HCT116 (cell line): ENCODE data around the gene ADNP2. TPM values are rescaled to one million over a fixed set of nuclear protein-coding genes. Genes with fewer than 3 reads are reported as not detected.

ENCODE experiments used
- ATAC-seq: fragments of 200-7000 bp; cut with Tn5 transposase; 2 replicates; pipeline ENCODE4 v1.9.1; 2020; ENCODE audit warnings: mild to moderate bottlenecking, moderate library complexity
- BruUV-seq: library from RNA; stranded (reverse); fragments of 400-500 nt; replicated peaks from 2 replicates; lab custom pipeline; 2021; lab: Mats Ljungman, UMichigan
- CTCF ChIA-PET: fragments of 300-600 bp; sonication (Branson Sonifier 250); formaldehyde crosslinking; loops from one replicate; lab custom pipeline; 2021; ENCODE audit warnings: antibody characterized with exemption; lab: Charles Lee
- POLR2A ChIA-PET: fragments of 300-600, 350-600 bp; sonication (Branson Sonifier 250); formaldehyde crosslinking; loops from one replicate; lab custom pipeline; 2021; ENCODE audit warnings: antibody characterized with exemption; lab: Charles Lee
- RAD21 ChIA-PET, 2 experiments: fragments of 300-600 bp; sonication (Branson Sonifier 250); formaldehyde crosslinking; loops; one replicate each; lab custom pipeline; 2023; ENCODE audit warnings: low total read pairs in 2 of 2; ENCODE audit not compliant: uncharacterized antibody in 2 of 2, unreplicated experiment in 2 of 2, low non-redundant PET in 1 of 2; lab: Charles Lee
- DNase-seq: peaks from one replicate; pipeline ENCODE4 v3.0.0-alpha.2; 2010; ENCODE audit warnings: low read depth, low spot score
- H2AFZ ChIP-seq: fragments of 200-600 bp; shearing (Covaris generic), sonication (generic); 2 replicates; pipeline ENCODE4 v1.6.1; 2017; ENCODE audit warnings: low read depth, mixed run types, mixed read lengths, antibody characterized with exemption, low read length; ENCODE audit not compliant: poor library complexity, severe bottlenecking
- H3K27ac ChIP-seq: 2 replicates; pipeline ENCODE4 v1.5.1; 2012; ENCODE audit warnings: low read depth, low read length
- H3K27me3 ChIP-seq: fragments of 200-600 bp; sonication (generic); 2 replicates; pipeline ENCODE4 v1.6.1; 2016; ENCODE audit warnings: mixed run types, low read length, mixed read lengths; ENCODE audit not compliant: insufficient read depth
- H3K36me3 ChIP-seq, 2 experiments: fragments of 200-500 bp in 1 of 2; fragments of 200-600 bp in 1 of 2; sonication (Bioruptor generic) in 1 of 2; sonication (generic) in 1 of 2; 2 replicates each; pipeline versions ENCODE4 v1.5.1 to v1.6.1; 2014 to 2016; ENCODE audit warnings: low read length in 2 of 2, inconsistent platforms in 1 of 2, mixed read lengths in 1 of 2, mixed run types in 1 of 2; ENCODE audit not compliant: insufficient read depth in 2 of 2, control insufficient read depth in 1 of 2
- H3K4me1 ChIP-seq, 2 experiments: fragments of 200-600 bp in 1 of 2; sonication (generic) in 1 of 2; 2 replicates each; pipeline versions ENCODE4 v1.5.1 to v1.6.1; 2012 to 2017; ENCODE audit warnings: low read length in 2 of 2, inconsistent platforms in 1 of 2, mild to moderate bottlenecking in 1 of 2, mixed read lengths in 1 of 2, mixed run types in 1 of 2, moderate library complexity in 1 of 2; ENCODE audit not compliant: insufficient read depth in 2 of 2, control insufficient read depth in 1 of 2
- H3K4me2 ChIP-seq: fragments of 200-600 bp; sonication (generic); 2 replicates; pipeline ENCODE4 v1.6.1; 2017; ENCODE audit warnings: mixed run types, low read length, mixed read lengths
- H3K4me3 ChIP-seq, 2 experiments: fragments of 200-600 bp in 1 of 2; sonication (generic) in 1 of 2; replicated peaks in 1 of 2; 2 replicates each; pipeline ENCODE4 v1.5.1; 2011 to 2016; ENCODE audit warnings: low read length in 2 of 2, control low read depth in 1 of 2, low read depth in 1 of 2, mild to moderate bottlenecking in 1 of 2, mixed read lengths in 1 of 2, mixed run types in 1 of 2
- H3K79me2 ChIP-seq: fragments of 200-600 bp; sonication (generic); 2 replicates; pipeline ENCODE4 v1.6.1; 2017; ENCODE audit warnings: mild to moderate bottlenecking, mixed run types, low read length, moderate library complexity, mixed read lengths; ENCODE audit not compliant: insufficient read depth
- H3K9ac ChIP-seq: fragments of 200-600 bp; sonication (generic); 2 replicates; pipeline ENCODE4 v1.6.1; 2016; ENCODE audit warnings: low read length, mixed read lengths
- H3K9me2 ChIP-seq: fragments of 200-600 bp; sonication (generic), shearing (Covaris generic); 2 replicates; pipeline ENCODE4 v1.6.1; 2017; ENCODE audit warnings: mixed run types, mild to moderate bottlenecking, moderate library complexity; ENCODE audit not compliant: insufficient read depth
- H3K9me3 ChIP-seq, 2 experiments: fragments of 200-500 bp in 1 of 2; fragments of 200-600 bp in 1 of 2; sonication (Bioruptor generic) in 1 of 2; sonication (generic) in 1 of 2; 2 replicates each; pipeline ENCODE4 v1.6.1; 2014 to 2017; ENCODE audit warnings: low read length in 2 of 2, mixed read lengths in 2 of 2, inconsistent platforms in 1 of 2, low read depth in 1 of 2, mild to moderate bottlenecking in 1 of 2, mixed run types in 1 of 2, moderate library complexity in 1 of 2; ENCODE audit not compliant: control insufficient read depth in 1 of 2, insufficient read depth in 1 of 2
- H4K20me1 ChIP-seq: fragments of 200-600 bp; sonication (generic), shearing (Covaris generic); 2 replicates; pipeline ENCODE4 v1.6.1; 2017; ENCODE audit warnings: mixed run types, mild to moderate bottlenecking, moderate library complexity; ENCODE audit not compliant: insufficient read depth
- CBX3 ChIP-seq: IDR thresholded peaks from 2 replicates; pipeline ENCODE4 v1.6.1; 2012; ENCODE audit warnings: low read depth
- CEBPB ChIP-seq: IDR thresholded peaks from 2 replicates; pipeline ENCODE4 v1.6.1; 2012; ENCODE audit warnings: low read depth
- EGR1 ChIP-seq: IDR thresholded peaks from 2 replicates; pipeline ENCODE4 v1.6.1; 2012; ENCODE audit warnings: low read depth
- ELF1 ChIP-seq: IDR thresholded peaks from 2 replicates; pipeline ENCODE4 v1.6.1; 2012; ENCODE audit warnings: low read depth, borderline replicate concordance
- EZH2 ChIP-seq: fragments of 200-600 bp; sonication (generic); IDR thresholded peaks from 2 replicates; pipeline ENCODE4 v1.6.1; 2017; ENCODE audit warnings: antibody characterized with exemption, mixed run types
- EZH2phosphoT487 ChIP-seq: fragments of 200-600 bp; IDR thresholded peaks from 2 replicates; pipeline ENCODE4 v1.6.1; 2018; ENCODE audit warnings: antibody characterized with exemption, borderline replicate concordance
- FOSL1 ChIP-seq: IDR thresholded peaks from 2 replicates; pipeline ENCODE4 v1.6.1; 2012; ENCODE audit warnings: low read depth
- JUND ChIP-seq: IDR thresholded peaks from 2 replicates; pipeline ENCODE4 v1.6.1; 2012
- MAX ChIP-seq: IDR thresholded peaks from 2 replicates; pipeline ENCODE4 v1.6.1; 2012
- POLR2A ChIP-seq: IDR thresholded peaks from 2 replicates; pipeline ENCODE4 v1.7.0; 2011; ENCODE audit warnings: borderline replicate concordance; ENCODE audit not compliant: insufficient read depth, insufficient read length; ENCODE audit errors: extremely low read depth
- RAD21 ChIP-seq: IDR thresholded peaks from 2 replicates; pipeline ENCODE4 v1.6.1; 2012; ENCODE audit warnings: low read depth, mild to moderate bottlenecking
- REST ChIP-seq: IDR thresholded peaks from 2 replicates; pipeline ENCODE4 v1.6.1; 2012; ENCODE audit warnings: low read depth
- SIN3A ChIP-seq: IDR thresholded peaks from 2 replicates; pipeline ENCODE4 v1.6.1; 2012; ENCODE audit warnings: low read depth
- SP1 ChIP-seq: IDR thresholded peaks from 2 replicates; pipeline ENCODE4 v1.6.1; 2012; ENCODE audit warnings: low read depth
- TCF7L2 ChIP-seq: IDR thresholded peaks from 2 replicates; pipeline ENCODE4 v1.7.0; 2011; ENCODE audit warnings: borderline replicate concordance, inconsistent platforms; ENCODE audit not compliant: insufficient read depth, insufficient read length; ENCODE audit errors: extremely low read depth
- YY1 ChIP-seq: IDR thresholded peaks from 2 replicates; pipeline ENCODE4 v1.6.1; 2011; ENCODE audit warnings: low read length, low read depth, moderate library complexity, mild to moderate bottlenecking; ENCODE audit not compliant: insufficient replicate concordance; ENCODE audit errors: extremely low read depth
- ZNF274 ChIP-seq: fragments of 200-500 bp; sonication (Bioruptor generic); IDR thresholded peaks from 2 replicates; pipeline ENCODE4 v1.6.1; 2014; ENCODE audit warnings: mild to moderate bottlenecking, low read depth, low read length, inconsistent platforms
- intact Hi-C: fragments of 100-400 bp; cut with micrococcal nuclease; formaldehyde crosslinking; loops from 2 replicates; pipeline ENCODE4 v1.10.0; 2022
- total RNA-seq: library from RNA; stranded (reverse); gene quantifications from one replicate; pipeline ENCODE4 v1.2.1, GENCODE V29; 2021; ENCODE audit not compliant: unreplicated experiment
- TF ChIP-seq, protein P1 (sequence below): IDR thresholded peaks from 2 replicates; pipeline ENCODE4 v1.6.1; 2011; ENCODE audit warnings: mild to moderate bottlenecking, low read length, moderate library complexity; ENCODE audit not compliant: insufficient replicate concordance; ENCODE audit errors: extremely low read depth

Gene ADNP2
- total RNA-seq, 1 experiment from 2014 or later: 45.4 TPM

DNA sequence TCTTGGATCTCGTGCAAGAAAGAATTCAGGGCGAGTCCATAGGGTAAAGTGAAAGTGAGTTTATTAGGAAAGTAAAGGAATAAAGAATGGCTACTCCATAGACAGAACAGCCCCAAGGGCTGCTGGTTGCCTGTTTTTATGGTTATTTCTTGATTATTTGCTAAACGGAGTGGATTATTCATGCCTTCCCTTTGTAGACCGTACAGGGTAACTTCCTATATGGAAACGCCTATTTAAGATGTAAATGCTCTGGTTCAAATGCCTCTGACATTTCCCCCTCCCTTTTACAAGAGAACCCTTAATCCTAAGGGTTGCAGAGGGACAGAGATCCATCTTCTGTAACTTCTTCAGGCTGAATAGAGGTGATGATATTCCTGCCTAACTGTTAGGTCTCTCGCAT lies 49.1 kb upstream of the ADNP2 start:
- RAD21 ChIA-PET: no interaction called here
- Histone ChIP-seq H3K4me1 (no peaks in the 10 kb centered on the region), H4K20me1 (no peaks in the 10 kb centered on the region), H3K4me3 (no peak overlapping the region), H3K9ac (no peak overlapping the region), H3K79me2 (no peaks in the 10 kb centered on the region), H3K9me3 (peaks cover 15 to 17% of the 10 kb centered on the region in 2 experiments; a peak in 3 of 4 replicates), H3K4me2 (no peak overlapping the region), H3K9me2 (no peaks in the 10 kb centered on the region), H2AFZ (no peak overlapping the region), H3K27ac (no peak overlapping the region), H3K27me3 (no peaks in the 10 kb centered on the region), H3K36me3 (no peaks in the 10 kb centered on the region)
- TF ChIP-seq YY1 (no peak), SIN3A (no peak), JUND (no peak), CBX3 (no peak), CEBPB (no peak)
- no peak for DNase-seq
- POLR2A ChIA-PET: no interaction called here
- no peak for ATAC-seq
- no TSS peak for BruUV-seq
- CTCF ChIA-PET: no interaction called here
- intact Hi-C loops: no loop called here

DNA sequence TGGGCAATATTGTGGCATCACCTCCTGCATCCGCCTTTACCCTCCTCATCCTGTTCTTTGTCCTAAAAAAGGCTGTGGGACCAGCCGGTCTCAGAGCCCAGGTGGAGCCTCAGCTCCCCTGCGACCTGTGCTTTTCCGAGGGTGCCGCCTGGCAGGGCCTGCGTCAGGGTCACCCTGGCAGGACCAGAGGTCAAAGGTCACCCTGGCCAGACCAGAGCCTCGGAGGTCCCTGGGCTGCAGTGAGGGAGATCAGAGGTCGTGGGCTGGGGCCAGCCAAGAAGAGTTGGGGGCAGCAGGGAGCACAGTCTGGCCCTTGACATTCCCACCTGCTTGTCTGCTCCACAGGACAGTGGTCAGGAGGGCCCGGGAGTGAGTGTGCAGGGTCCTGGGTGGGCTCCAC lies 43.4 kb upstream of the ADNP2 start:
- Histone ChIP-seq H3K79me2 (no peaks in the 10 kb centered on the region), H3K27me3 (no peaks in the 10 kb centered on the region), H3K9me3 (no peaks in the 10 kb centered on the region), H2AFZ (no peak overlapping the region), H3K27ac (no peak overlapping the region), H3K9ac (no peak overlapping the region), H3K9me2 (no peaks in the 10 kb centered on the region), H3K4me2 (no peak overlapping the region), H3K36me3 (no peaks in the 10 kb centered on the region), H4K20me1 (no peaks in the 10 kb centered on the region), H3K4me3 (no peak overlapping the region), H3K4me1 (no peaks in the 10 kb centered on the region)
- RAD21 ChIA-PET: no interaction called here
- CTCF ChIA-PET: no interaction called here
- ATAC-seq (no peak), DNase-seq (no peak)
- intact Hi-C loops: no loop called here
- POLR2A ChIA-PET: no interaction called here
- BruUV-seq: no TSS peak
- TF ChIP-seq SP1: no peak
- no peak for TF ChIP-seq EGR1
- TF ChIP-seq EZH2: no peak
- no peak for TF ChIP-seq ELF1
- TF ChIP-seq RAD21: no peak
- TF ChIP-seq ZNF274: no peak
- TF ChIP-seq SIN3A: no peak
- TF ChIP-seq FOSL1: no peak
- no peak for TF ChIP-seq POLR2A
- no peak for TF ChIP-seq REST
- no peak for TF ChIP-seq TCF7L2
- TF ChIP-seq, protein P1, sequence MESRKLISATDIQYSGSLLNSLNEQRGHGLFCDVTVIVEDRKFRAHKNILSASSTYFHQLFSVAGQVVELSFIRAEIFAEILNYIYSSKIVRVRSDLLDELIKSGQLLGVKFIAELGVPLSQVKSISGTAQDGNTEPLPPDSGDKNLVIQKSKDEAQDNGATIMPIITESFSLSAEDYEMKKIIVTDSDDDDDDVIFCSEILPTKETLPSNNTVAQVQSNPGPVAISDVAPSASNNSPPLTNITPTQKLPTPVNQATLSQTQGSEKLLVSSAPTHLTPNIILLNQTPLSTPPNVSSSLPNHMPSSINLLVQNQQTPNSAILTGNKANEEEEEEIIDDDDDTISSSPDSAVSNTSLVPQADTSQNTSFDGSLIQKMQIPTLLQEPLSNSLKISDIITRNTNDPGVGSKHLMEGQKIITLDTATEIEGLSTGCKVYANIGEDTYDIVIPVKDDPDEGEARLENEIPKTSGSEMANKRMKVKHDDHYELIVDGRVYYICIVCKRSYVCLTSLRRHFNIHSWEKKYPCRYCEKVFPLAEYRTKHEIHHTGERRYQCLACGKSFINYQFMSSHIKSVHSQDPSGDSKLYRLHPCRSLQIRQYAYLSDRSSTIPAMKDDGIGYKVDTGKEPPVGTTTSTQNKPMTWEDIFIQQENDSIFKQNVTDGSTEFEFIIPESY: no peak
- TF ChIP-seq MAX: no peak
- no peak for TF ChIP-seq CBX3
- TF ChIP-seq EZH2phosphoT487: no peak
